GM12875 (cell line): ENCODE measurements around the gene MEF2C.

Experiments used
- H3K4me3 ChIP-seq: one replicate; pipeline ENCODE4 v1.5.1; 2011; ENCODE audit warnings: low read depth, low read length, control low read depth
- CTCF ChIP-seq: IDR thresholded peaks from 2 replicates; pipeline ENCODE4 v1.5.1; 2011; ENCODE audit warnings: low read depth, mild to moderate bottlenecking, control low read depth, inconsistent platforms, low read length, moderate library complexity, borderline replicate concordance; ENCODE audit not compliant: insufficient read depth

Gene MEF2C

DNA sequence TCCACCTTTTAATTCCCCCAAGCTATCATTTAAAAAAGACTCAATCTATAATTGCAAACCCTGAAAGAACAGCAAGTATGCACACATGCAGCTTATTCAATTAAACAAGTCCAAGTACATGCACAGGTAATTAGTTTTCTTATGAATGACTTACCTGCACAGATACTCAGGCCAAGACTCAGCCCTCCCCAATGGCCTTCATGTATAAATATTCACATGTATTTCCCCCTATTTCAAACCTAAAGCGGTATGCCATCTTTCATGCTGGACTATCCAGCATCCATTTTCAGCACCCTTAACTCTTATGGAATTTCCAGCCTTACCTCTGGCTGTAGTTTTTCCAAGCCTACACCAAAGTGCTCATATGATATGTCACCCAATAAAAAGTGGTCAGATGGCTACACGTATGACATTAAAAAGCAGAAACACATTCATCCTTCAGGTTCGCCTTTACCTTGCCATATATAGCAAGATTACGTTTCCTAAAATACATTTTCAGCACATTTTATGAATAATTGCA, 205.5 kb downstream of the MEF2C start:
- no peak for TF ChIP-seq CTCF
- H3K4me3 ChIP-seq: no peak overlapping the region

GRCh38 chr5:88676637-88677375, 206.2 kb downstream of the MEF2C start:
- TF ChIP-seq CTCF: no peak
- no peak overlapping the region for H3K4me3 ChIP-seq

DNA sequence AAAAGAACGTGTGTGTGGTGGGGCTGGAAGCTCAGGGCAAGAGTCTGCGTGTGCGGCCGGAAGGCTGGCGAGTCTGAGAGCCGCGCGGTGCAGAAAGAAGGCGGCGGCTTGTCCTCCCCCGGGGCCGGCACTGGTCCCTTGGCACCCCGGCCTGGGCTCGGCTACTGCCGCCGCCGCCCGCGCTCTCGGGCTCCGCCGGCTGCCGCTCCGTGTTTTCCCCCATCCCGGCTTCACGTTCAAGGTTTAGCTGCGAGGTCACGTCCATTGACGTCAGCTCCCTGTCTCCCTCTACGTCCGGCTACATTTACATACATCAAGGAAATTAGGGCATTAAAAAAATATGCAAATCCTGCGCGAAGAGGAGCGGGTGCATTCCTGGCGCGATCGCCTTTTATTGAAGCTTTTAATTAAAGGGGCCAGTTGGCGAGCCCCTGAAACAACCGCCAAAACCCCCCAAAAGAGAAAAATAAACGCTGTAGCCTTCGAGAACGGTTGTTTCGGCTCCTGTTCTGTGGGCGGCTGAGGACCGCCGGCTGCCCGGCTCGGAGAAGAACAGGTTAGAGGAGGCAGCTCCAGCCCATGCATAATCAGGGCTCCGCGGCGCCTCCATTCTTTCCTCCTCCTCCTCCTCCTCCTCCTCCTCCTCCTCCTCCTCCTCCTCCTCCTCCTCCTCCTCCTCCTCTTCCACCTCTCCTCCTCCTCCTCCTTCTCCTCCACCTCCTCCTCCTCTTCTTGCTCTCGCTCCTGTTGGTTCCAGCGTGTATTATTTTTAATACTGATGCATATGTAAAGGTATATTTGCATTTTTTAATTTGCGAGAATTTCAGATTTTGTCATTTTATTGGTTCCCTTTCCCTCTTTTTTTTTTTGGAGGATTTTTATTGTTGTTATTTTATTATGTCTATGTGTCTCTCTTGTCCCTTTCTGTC, 207.0 kb downstream of the MEF2C start:
- no peak for TF ChIP-seq CTCF
- peak overlapping the region; percentile 30 for H3K4me3 ChIP-seq

GRCh38 chr5:88675168-88675707, 207.7 kb downstream of the MEF2C start:
- no peak for TF ChIP-seq CTCF

GRCh38 chr5:88674356-88675167, 208.4 kb downstream of the MEF2C start:
- H3K4me3 ChIP-seq: peak overlapping the region; percentile 62
- no peak for TF ChIP-seq CTCF

More at GRCh38 chr5:88675168-88675707, 207.7 kb downstream of the MEF2C start:
- peak overlapping the region; percentile 30 for H3K4me3 ChIP-seq
